HL-60 (cell line): ENCODE data around the gene ACTG1.

Experiments used
- POLR2AphosphoS5 ChIP-seq: IDR thresholded peaks from 2 replicates; pipeline ENCODE4 v1.6.1; 2012; ENCODE audit warnings: low read depth
- TF ChIP-seq, protein P1 (sequence below): IDR thresholded peaks from one replicate; pipeline ENCODE4 v1.5.1; 2011; ENCODE audit warnings: low read length, control low read depth, inconsistent platforms; ENCODE audit not compliant: insufficient read depth
- TF ChIP-seq, protein P2 (sequence below): IDR thresholded peaks from 2 replicates; pipeline ENCODE4 v1.6.1; 2012; ENCODE audit warnings: low read depth; ENCODE audit not compliant: insufficient replicate concordance

DNA sequence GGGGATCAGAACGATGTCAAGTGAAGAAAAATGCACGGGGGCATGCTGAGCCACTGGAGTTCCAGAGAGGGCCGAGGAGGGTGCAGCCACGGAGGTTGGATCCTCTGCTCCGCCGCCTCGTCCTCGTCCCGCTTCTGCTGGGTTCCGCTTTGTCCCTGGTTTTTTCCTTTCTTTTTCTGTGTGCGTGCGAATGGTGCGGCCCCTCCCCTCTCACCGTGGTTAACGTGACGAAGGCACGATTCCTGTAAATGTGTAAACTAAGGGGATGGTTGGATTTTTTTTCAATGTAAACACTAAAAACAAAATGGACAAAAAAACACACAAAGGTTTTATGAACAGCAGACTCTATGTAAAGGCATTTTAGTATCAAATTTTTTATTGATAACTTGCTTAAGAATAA is 46.7 kb downstream of the ACTG1 start:
- TF ChIP-seq, protein P1, sequence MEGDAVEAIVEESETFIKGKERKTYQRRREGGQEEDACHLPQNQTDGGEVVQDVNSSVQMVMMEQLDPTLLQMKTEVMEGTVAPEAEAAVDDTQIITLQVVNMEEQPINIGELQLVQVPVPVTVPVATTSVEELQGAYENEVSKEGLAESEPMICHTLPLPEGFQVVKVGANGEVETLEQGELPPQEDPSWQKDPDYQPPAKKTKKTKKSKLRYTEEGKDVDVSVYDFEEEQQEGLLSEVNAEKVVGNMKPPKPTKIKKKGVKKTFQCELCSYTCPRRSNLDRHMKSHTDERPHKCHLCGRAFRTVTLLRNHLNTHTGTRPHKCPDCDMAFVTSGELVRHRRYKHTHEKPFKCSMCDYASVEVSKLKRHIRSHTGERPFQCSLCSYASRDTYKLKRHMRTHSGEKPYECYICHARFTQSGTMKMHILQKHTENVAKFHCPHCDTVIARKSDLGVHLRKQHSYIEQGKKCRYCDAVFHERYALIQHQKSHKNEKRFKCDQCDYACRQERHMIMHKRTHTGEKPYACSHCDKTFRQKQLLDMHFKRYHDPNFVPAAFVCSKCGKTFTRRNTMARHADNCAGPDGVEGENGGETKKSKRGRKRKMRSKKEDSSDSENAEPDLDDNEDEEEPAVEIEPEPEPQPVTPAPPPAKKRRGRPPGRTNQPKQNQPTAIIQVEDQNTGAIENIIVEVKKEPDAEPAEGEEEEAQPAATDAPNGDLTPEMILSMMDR: no peak
- TF ChIP-seq POLR2AphosphoS5: no peak; the same call in 1 of the 2 replicates
- TF ChIP-seq, protein P2, sequence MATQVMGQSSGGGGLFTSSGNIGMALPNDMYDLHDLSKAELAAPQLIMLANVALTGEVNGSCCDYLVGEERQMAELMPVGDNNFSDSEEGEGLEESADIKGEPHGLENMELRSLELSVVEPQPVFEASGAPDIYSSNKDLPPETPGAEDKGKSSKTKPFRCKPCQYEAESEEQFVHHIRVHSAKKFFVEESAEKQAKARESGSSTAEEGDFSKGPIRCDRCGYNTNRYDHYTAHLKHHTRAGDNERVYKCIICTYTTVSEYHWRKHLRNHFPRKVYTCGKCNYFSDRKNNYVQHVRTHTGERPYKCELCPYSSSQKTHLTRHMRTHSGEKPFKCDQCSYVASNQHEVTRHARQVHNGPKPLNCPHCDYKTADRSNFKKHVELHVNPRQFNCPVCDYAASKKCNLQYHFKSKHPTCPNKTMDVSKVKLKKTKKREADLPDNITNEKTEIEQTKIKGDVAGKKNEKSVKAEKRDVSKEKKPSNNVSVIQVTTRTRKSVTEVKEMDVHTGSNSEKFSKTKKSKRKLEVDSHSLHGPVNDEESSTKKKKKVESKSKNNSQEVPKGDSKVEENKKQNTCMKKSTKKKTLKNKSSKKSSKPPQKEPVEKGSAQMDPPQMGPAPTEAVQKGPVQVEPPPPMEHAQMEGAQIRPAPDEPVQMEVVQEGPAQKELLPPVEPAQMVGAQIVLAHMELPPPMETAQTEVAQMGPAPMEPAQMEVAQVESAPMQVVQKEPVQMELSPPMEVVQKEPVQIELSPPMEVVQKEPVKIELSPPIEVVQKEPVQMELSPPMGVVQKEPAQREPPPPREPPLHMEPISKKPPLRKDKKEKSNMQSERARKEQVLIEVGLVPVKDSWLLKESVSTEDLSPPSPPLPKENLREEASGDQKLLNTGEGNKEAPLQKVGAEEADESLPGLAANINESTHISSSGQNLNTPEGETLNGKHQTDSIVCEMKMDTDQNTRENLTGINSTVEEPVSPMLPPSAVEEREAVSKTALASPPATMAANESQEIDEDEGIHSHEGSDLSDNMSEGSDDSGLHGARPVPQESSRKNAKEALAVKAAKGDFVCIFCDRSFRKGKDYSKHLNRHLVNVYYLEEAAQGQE: no peak
